Ramos (cell line): ENCODE measurements around the gene EMSY.
"Not testable (repeated sequence)": the region's sequence is repeated elsewhere in the genome, so short reads cannot be mapped to it uniquely, and the experiment has no call there.

Experiments
- in situ Hi-C: fragments of 300-500 bp; cut with MboI; formaldehyde crosslinking; loops from one replicate; pipeline ENCODE4 v1.14.3; 2022; ENCODE audit warnings: low sequenced_read_pairs; ENCODE audit not compliant: unreplicated experiment

Gene EMSY

DNA sequence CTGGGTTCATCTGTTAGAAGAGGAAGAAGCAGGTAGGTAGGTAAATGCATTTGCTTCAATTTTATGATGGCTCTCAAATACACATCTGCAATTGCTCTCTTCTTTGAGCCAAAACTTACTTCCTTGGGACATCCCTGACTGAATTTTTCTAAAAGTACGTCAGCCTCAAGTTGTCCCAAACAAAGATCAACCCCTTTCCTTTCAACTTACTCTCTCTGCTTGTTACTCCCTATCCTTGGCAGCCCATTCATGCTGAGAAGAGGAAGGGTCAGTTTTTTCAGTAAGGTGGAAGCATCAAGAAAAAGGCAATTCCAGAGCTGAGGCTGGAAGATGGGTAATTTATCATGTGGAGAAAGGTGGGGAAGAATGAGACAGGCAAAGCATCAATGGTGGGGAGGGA, 114.5 kb downstream of the EMSY start:
- in situ Hi-C loops, result no loop called here

DNA sequence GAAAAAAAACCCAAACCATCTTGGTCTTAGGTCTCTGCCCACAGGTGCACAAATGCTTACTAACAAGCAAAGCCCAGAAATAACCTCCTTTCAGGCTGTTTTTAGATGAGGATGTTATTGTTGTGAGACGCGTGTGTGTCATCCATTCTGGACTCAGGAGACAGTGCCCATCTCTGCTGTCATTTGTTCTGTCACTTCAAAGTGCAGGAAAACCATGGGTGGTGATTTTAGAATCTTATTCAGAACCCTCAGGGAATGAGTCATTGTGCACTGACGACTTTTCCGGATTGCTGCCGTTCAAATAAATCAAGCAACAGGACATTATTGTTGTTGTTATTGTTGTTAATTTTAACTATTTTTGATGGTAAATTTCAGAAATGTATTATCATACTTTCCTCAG, 115.4 kb downstream of the EMSY start:
- in situ Hi-C loops, result no loop called here

DNA sequence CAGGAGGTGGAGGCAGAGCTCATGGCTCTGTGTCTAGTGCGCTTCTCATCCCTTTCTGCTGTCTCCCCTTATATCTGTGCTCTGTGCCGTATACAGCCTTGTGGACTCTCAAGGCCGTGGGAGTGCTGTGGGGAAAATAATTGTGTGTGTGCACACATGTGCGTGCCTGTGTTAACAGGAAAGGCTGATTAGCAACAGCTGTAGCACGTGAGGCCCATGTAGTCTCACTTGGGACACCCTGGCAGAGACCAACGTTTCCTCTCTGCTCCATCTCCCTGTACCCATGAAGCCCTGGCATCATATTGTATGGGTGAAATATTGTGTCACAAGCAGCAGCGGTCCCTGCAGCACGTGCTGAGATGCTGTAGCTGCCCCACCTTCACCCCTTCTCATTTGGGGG, 116.4 kb downstream of the EMSY start:
- in situ Hi-C loops, result no loop called here

DNA sequence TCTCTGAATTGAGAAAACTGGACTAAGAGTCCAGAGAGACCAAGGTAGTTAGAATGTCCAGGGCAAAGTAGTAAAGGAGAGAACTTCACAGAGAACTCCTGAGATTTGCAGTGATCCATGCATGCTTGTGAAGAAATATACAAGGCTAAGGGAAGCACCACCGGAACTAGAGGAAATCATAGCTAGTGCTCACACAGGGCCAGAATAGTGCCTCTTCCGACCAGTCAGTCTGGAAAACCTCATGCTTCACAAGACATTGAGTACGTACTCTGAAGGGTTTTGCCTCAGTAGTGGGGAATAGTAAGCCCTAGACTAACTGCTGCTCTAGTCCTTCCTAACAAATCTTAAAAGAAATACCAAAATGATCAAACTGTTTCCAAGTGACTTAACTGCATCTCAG, 117.7 kb downstream of the EMSY start:
- in situ Hi-C loops, result no loop called here

DNA sequence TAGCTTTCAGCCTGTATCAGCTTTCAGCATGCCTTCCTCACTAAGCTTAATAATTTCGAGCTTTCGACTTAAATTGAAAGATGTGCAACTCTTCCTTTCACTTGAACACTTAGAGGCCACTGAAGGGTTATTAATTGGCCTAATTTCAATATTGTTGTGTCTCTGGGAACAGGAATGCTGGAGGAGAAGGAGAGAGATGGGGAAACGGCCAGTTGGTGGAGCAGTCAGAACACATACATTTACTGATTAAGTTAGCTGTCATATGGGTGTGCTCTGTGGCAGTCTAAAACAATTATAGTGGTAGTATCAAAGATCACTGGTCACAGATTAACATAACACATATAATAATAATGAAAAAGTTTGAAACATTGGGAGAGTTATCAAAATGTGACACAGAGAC, 119.5 kb downstream of the EMSY start:
- in situ Hi-C loops, result no loop called here

DNA sequence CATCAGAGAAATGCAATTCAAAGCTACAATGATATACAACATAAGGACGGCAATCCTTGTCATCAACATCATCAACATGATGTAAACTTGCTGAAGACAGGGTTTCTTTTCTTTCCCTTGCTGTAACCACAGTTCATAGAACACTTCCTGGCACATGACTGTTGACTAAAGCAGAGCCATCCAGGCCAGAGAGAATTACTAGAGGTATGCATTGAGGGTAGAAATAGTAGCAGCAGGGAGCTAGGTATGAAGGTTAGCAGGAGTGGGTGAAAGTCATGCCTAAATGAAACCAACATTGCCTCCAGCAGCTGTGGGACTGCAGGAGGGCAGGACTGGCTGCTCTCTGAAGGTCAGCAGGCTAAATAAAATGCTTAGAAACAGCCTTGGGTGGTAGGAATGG, 122.0 kb downstream of the EMSY start:
- in situ Hi-C loops, result no loop called here

DNA sequence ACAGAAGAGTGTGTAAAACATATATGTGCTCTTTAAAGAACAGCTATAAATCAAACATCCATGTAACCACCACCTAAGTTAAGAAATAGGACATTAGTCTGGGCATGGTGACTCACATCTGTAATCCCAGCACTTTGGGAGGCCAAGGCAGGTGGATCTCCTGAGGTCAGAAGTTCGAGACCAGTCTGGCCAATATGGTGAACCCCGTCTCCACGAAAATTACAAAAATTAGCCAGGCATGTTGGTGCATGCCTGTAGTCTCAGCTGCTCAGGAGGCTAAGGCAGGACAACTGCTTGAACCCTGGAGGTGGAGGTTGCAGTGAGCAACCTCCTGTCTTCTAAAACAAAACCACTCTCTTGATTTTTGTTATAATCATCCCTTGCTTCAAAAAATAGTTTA, 122.4 kb downstream of the EMSY start:
- in situ Hi-C loops, result no loop called here

DNA sequence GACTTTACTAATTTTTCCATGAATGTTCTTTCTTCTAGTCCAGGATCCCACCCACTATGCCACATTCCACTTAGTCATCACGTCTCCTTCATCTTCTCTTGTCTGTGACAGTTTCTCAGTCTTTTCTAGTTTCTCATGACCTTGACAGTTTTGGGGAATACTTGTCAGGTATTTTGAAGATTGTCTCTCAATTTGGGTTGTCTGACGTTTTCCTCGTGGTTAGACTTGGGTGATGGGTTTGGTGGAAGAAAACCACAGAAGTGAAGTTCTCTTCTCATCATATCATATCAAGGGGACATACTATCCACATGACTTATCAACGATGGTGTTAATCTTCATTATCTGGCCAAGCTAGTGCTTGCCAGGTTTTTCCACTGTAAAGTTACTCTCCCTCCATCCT, 123.3 kb downstream of the EMSY start:
- in situ Hi-C loops, result no loop called here

DNA sequence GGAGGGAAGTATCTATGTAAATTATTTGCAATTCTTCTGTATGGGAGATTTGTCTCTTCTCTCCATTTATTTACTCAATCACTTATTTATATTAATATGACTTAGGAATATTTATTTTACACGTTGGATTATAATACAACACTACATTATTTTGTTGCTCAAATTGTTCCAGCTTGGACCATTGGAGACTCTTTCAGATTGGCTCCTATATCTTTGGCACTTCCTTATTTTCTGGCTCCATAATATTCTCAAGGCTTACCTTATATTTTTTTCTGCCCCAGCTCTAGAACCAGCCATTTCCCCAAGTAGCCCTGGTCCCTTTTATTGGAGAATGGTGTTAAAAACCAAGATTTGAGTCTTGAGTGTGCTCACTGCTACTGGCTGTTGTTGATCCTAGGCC, 123.8 kb downstream of the EMSY start:
- in situ Hi-C loops, result no loop called here

DNA sequence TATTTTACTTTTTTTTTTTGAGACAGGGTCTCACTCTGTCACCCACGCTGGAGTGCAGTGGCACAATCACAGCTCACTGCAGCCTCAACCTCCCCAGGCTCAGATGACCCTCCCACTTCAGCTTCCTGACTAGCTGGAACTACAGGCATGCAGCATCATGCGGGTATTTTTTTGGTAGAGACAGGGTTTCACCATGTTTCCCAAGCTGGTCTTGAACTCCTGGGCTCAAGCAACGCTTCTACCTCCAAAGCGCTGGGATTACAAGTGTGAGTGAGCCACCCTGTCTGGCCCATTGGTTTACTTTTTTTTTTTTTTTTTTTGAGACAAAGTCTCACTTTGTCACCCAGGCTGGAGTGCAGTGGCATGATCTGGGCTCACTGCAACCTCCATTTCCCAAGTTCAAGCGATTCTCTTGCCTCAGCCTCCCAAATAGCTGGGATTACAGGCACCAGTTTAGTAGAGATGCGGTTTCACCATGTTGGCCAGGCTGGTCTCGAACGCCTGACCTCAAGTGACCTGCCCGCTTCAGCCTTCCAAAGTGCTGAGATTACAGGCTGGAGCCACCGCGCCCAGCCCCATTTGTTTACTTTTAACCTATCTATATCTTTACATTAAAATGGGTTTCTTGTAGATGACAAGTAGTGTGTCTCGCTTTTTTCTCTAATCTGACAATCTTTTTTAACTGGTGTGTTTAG, 127.5 kb downstream of the EMSY start:
- in situ Hi-C loops, result not testable (repeated sequence)

DNA sequence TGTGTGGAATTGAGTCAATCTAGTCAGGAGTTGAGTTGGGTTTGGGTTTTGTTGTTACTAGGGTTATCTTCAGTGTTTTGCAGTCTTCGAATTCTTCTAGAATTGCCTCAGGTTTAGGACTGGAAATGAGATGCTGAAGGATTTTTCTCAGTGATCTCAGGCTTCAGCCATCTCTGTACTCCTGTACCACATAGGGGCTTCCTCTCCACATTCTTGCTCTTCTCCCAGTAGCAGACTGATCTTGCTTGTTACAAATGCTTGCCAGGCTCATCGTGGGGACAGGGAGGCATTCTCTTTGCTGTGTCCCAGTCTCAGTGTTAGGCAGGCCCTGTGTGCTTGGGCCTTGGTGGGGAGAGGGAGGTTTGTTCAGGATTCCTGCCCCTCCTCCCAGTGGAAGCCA, 129.6 kb downstream of the EMSY start:
- in situ Hi-C loops, result no loop called here

DNA sequence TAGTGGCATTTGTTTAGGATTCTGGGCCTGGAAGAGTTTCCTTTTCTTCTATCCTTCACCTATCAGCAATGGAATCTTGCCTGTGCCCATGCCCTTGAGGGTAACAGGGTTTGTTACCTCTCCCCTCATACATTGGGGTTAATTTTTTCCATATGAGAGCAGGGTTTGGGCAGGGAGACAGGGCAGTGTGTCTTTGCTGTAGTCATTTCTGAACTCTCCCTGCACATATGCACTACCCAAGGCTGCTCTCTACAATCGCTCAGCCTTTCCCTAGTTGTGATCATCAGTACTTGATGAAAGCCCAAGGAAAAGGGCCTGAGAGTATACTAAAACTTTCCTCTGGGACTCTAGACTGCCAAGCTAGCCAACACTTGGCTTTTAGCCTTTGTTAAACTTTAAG, 130.1 kb downstream of the EMSY start:
- in situ Hi-C loops, result no loop called here

DNA sequence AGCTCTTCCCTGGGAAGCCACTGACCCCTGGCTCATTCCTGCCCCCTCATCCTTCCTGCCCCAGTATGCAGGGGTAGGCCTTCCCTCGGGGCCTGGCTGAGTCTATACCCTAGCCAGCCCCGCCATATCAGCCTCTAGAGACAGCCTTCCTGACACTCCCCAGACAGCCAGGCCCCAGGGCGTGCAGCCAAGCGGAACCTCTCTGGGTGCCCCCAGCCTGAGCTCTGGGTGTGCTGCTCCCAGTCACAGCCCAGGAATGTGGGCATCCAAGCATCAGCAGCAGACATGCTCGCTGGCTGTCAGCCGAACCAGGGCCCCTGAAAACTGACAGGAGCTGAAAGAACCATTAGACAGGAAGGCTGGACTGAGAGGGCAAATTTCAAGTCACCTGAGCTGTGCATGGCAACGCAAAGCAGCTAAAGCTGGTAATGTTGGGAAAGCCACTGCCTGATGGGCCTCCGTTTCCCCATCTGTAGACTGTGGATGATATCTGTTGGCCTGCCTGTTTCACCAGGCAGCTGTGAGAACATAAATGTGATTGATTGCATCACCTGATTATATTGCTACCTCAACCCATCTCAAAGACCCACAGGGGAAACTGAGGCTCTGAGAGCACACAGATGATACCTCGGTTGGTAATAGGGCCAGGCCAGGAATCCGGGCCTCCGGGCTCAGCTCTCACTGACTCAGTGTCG, 132.6 kb downstream of the EMSY start:
- in situ Hi-C loops, result no loop called here

DNA sequence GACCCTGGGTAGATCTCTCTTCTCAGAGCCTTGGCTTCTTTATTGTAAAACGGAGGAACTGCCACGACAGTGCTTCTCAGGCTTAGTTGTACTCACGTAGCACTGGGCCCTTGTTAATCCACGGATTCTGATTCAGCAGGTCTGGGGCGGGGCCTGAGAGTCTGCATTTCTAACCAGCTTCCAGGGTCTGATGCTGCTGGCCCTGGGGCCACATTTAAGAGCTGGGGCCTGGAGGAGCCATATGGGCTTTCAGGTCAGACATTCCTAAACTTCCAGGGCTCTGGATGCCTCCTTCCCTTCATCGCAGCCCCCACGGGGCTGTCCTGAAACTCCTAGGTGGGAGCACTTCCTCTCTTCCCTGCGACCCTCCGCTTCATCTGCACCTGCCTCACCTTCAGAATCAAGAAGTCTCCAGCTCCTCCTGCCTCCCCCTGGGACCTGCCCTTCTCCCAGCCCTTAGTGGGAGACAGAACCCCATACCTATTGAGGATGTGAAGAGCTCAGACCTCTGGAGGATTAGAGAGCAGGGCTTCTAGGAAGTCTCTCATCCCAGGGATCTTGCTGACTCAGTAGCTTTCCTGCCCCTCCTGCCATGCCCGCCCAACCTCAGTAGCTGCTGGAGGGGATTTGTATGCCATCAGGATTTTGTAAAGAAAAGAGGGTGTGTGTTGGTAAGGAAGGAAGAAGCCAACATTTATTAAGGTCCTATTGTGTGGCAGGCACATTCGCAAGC, 133.3 kb downstream of the EMSY start:
- in situ Hi-C loops, result no loop called here

DNA sequence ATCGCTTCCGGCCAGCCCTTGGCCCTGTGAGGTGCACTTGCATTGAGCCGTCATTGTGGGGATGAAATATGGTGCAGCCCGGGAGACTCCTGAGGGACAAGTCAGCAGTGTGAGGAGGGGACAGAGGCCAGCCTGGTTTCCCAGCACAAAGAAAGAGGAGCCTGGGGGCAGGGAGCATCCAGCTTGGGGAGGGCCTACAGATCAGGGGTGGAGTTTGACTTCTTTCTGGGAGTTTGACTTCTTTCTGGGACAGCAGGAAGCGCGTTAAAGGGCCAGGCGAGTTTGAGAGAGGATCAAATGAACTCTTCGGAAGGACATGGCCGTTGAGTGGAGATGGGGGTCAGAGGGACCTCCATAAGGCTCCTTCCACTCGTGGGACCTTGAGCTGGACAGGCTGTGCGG, 133.8 kb downstream of the EMSY start:
- in situ Hi-C loops, result no loop called here

DNA sequence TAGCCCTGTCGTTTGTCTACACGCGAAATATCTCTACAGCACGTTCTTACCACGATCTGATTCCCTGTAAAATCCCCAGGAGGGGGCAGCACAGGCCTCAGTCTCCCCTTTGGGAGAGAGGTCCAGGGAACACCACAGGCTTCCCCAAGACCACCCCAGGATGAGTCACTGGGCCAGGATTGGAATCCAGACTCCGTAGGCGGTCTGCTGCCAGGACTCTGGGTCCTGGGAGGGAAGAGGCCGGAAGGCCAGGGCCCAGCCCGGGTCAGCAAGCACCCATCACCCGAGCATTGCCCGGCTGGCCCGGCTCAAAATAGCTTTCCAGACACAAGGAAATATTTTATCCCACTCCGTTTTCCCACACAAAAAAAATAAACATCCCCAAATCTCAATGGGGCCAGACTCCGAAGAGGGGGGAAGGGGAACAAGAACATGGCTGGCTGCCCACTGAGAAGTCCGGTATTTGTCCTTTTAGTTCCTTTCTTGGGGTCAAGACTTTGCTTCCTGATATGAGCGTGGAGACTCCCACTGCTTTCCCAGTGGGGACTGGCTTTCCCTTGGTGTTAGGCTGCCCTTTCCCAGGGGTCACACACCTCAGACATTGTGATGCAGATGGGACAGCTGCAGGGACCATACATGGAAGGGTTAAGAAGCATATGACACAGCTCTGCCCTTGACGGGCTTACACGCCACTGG, 134.4 kb downstream of the EMSY start:
- in situ Hi-C loops, result no loop called here

DNA sequence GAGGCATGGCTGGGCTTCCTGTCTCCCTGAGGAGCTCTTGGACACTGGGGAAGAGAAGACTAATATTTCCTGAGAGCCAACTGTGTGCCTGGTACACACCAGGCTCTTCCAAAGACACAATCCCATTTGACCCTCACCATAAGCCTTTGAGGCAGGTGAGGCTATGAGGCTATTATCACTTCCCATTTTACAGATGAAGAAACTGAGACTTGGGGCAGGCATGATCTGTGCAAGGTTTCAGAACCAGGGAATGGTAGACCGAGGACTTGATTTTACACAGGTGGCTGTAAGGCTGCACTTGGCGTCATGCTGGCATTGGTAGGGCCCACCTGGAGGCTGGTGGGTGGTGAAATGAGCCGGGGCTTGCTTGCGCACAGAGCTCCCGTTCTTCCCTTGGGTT, 134.9 kb downstream of the EMSY start:
- in situ Hi-C loops, result no loop called here

DNA sequence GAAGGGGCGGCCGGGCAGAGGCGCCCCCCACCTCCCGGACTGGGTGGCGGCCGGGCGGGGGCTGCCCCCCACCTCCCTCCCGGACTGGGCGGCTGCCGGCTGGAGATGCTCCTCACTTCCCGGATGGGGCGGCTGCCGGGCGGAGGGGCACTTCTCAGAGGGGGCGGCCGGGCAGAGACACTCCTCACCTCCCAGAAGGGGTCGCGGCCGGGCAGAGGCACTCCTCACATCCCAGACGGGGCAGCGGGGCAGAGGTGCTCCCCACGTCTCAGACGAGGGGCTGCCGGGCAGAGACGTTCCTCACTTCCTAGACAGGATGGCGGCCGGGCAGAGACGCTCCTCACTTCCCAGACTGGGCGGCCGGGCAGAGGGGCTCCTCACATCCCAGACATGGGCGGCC, 137.7 kb downstream of the EMSY start:
- in situ Hi-C loops, result not testable (repeated sequence)

DNA sequence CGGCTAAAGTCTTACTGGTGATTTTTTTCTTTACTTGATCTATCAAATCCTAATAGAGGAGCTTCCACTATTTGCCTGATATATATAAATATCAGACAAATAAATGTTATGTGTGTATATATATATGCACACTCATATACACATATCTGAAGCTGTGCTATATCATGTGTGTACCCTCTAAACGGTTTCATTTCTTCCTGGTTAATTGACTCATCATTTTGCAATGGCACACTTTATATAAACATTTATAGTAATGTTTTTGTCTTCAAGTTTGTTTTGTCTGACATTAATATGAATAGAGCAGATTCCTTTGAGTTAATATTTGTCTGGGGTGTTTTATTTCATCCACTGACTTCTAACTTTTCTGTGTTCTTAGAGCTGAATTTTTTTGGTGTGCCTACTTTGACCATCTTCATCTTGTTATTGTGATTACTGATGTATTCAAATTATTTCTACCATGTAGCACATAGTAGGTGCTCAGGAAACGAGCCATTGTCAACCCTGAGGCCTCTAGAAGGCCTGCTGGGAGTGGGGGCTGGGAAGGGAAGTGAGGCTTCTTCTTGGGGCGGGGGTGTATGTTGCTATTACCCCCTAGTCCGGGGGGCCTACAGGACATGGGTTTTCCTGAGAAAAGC, 143.1 kb downstream of the EMSY start:
- in situ Hi-C loops, result no loop called here

DNA sequence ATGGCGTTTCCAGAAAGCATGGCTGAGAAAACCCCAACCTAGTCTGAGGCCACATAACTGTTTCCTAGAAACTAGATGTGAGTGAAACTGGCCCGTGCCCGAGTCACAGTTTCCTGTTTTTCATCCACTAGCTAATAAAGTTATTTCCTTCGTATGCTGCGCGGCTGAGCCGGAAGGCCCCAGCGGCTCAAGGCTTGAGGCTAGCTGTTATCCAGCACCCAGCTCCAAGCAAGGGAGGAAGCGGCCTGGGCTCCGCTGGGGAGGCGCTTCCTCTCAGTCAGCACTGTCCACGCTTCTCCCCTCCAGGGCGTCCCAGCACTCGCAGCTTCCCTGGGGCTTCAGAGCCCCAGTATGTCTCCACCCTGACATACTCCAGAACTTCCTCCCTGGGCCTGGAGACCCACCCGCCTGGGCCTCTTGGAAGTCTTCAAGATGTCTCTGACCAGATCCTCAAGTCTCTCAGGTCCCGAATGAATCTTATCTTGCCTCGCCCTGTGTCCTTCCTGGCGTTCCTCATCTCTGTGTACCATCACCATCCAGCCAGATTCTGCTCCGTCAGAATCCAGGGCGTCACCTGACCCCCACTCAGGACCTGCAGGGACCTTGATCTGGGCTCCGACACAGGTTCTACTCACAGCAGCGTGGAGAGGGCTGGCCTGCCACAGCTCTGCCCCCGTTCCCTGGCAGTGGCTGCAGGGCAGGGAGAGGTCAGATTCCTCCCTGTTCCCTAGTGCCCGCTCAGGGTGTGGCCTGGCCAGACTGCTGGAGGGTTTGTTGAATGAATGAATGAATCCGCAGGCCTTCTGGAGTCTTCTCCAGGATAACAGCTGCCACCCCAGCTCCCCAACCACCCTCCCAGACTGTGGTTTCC, 143.9 kb downstream of the EMSY start:
- in situ Hi-C loops, result no loop called here
